Neural cell (in vitro differentiated cells): Measurements from ENCODE around the gene PABPC1L.

Source experiments
- EZH2 ChIP-seq: fragments of 200-600, 300-800 bp; shearing (Covaris generic), sonication (generic); IDR thresholded peaks from 2 replicates; pipeline ENCODE4 v1.6.1; 2014; ENCODE audit warnings: antibody characterized with exemption, low read length, borderline replicate concordance, mild to moderate bottlenecking; ENCODE audit not compliant: insufficient read depth, poor library complexity, severe bottlenecking
- POLR2AphosphoS5 ChIP-seq: IDR thresholded peaks from 2 replicates; pipeline ENCODE4 v1.6.1; 2012
- RAD21 ChIP-seq: fragments of 450-650 bp; conservative IDR thresholded peaks from 2 replicates; pipeline ENCODE4 v1.6.1; 2014; ENCODE audit warnings: antibody characterized with exemption, mild to moderate bottlenecking, moderate library complexity
- TAF1 ChIP-seq: IDR thresholded peaks from 2 replicates; pipeline ENCODE4 v1.6.1; 2012; ENCODE audit warnings: low read depth
- TF ChIP-seq, protein P1 (sequence below): fragments of 450-650 bp; IDR thresholded peaks from 2 replicates; pipeline ENCODE4 v1.5.1; 2014; ENCODE audit warnings: antibody characterized with exemption, mild to moderate bottlenecking, moderate library complexity; ENCODE audit not compliant: poor library complexity, severe bottlenecking
- TF ChIP-seq, protein P2 (sequence below): IDR thresholded peaks from 2 replicates; pipeline ENCODE4 v1.6.1; 2012; ENCODE audit warnings: borderline replicate concordance

DNA sequence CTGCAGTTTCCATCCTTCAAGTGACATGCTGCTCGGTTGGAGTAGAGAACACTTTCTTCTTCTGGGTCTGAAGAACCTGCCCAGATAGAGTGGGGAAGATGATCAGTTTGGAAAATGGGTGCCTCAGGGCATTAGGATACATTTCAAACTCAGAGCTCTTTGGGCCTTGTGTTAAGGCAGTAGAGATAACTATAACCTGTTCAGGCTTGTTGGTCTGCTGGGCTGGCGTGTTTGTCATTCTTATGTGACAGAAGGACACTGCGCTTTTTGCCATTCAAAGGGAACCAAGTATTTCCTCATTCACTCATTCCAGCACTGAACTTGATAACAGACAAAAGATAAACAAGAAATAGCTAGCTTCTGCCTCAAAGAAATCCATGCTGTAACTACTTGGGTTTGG, 46.5 kb downstream of the PABPC1L start:
- TF ChIP-seq POLR2AphosphoS5 (no peak), EZH2 (no peak), RAD21 (no peak), TAF1 (no peak)
- TF ChIP-seq, protein P1, sequence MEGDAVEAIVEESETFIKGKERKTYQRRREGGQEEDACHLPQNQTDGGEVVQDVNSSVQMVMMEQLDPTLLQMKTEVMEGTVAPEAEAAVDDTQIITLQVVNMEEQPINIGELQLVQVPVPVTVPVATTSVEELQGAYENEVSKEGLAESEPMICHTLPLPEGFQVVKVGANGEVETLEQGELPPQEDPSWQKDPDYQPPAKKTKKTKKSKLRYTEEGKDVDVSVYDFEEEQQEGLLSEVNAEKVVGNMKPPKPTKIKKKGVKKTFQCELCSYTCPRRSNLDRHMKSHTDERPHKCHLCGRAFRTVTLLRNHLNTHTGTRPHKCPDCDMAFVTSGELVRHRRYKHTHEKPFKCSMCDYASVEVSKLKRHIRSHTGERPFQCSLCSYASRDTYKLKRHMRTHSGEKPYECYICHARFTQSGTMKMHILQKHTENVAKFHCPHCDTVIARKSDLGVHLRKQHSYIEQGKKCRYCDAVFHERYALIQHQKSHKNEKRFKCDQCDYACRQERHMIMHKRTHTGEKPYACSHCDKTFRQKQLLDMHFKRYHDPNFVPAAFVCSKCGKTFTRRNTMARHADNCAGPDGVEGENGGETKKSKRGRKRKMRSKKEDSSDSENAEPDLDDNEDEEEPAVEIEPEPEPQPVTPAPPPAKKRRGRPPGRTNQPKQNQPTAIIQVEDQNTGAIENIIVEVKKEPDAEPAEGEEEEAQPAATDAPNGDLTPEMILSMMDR, result no peak
- TF ChIP-seq, protein P2, sequence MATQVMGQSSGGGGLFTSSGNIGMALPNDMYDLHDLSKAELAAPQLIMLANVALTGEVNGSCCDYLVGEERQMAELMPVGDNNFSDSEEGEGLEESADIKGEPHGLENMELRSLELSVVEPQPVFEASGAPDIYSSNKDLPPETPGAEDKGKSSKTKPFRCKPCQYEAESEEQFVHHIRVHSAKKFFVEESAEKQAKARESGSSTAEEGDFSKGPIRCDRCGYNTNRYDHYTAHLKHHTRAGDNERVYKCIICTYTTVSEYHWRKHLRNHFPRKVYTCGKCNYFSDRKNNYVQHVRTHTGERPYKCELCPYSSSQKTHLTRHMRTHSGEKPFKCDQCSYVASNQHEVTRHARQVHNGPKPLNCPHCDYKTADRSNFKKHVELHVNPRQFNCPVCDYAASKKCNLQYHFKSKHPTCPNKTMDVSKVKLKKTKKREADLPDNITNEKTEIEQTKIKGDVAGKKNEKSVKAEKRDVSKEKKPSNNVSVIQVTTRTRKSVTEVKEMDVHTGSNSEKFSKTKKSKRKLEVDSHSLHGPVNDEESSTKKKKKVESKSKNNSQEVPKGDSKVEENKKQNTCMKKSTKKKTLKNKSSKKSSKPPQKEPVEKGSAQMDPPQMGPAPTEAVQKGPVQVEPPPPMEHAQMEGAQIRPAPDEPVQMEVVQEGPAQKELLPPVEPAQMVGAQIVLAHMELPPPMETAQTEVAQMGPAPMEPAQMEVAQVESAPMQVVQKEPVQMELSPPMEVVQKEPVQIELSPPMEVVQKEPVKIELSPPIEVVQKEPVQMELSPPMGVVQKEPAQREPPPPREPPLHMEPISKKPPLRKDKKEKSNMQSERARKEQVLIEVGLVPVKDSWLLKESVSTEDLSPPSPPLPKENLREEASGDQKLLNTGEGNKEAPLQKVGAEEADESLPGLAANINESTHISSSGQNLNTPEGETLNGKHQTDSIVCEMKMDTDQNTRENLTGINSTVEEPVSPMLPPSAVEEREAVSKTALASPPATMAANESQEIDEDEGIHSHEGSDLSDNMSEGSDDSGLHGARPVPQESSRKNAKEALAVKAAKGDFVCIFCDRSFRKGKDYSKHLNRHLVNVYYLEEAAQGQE, result no peak
